ENCODE results near the gene CENPS. TPM values are rescaled to one million over a fixed set of nuclear protein-coding genes. Genes with fewer than 3 reads are reported as not detected.
A peak's percentile ranks its signal among the peaks of the same experiment; 100 is the strongest.

Gene CENPS
- total and polyA plus RNA-seq, 2 of the 13 experiments (the other 11 are each of a cell fraction or from before 2014, with no cell fraction given) = 3.3 to 22.0 TPM

DNA sequence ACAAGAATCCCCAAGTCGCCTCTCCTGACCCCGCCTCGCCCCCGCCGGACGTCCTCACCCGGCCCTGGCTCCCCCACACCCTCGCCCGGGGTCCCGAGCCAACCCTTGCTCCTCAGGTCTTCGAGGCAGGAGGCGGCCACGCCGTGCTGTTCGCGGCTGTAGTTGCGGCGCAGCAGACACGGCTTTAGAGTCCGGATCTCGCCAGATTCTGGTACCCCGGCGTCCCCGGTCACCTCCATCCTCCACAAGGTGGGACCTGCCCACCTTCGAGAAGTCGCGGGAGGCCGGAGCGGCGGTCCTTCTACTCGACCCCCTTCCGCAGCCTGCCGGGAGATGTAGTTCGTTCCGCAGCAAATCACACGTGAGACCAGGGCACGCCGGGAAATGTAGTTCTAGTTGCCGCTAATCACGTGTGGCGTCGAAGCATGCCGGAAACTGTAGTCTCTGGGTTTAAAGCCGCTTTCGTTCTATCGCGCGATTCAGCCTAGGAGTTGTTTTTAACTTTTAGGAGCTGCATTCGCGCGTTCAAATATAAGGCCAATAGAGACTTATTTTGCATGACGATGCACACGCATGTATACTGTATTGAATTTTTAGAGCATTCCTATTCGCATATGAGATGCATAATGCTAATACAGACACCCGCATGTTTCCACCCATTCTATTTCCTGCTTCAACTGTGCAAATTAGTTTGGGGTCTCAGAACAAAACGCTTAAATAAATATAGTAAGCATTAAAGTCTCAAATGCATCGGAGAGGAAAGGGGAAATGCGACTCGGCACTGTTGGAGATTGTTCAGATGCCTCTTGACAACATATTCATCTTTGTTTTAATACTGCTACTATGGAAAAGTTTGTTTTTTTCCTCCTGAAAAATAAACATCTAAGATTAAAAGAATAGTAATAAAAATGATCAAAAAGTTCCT is 42.2 kb downstream of the CENPS start, which contains the start of gene DFFA (continued):
- TF ChIP-seq, protein P1, sequence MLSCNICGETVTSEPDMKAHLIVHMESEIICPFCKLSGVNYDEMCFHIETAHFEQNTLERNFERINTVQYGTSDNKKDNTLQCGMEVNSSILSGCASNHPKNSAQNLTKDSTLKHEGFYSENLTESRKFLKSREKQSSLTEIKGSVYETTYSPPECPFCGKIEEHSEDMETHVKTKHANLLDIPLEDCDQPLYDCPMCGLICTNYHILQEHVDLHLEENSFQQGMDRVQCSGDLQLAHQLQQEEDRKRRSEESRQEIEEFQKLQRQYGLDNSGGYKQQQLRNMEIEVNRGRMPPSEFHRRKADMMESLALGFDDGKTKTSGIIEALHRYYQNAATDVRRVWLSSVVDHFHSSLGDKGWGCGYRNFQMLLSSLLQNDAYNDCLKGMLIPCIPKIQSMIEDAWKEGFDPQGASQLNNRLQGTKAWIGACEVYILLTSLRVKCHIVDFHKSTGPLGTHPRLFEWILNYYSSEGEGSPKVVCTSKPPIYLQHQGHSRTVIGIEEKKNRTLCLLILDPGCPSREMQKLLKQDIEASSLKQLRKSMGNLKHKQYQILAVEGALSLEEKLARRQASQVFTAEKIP (CRISPR knock-in tag; IDR thresholded peaks at IDR 0.05; ENCODE audit: borderline replicate concordance) = no peak
- TF ChIP-seq, protein P2, sequence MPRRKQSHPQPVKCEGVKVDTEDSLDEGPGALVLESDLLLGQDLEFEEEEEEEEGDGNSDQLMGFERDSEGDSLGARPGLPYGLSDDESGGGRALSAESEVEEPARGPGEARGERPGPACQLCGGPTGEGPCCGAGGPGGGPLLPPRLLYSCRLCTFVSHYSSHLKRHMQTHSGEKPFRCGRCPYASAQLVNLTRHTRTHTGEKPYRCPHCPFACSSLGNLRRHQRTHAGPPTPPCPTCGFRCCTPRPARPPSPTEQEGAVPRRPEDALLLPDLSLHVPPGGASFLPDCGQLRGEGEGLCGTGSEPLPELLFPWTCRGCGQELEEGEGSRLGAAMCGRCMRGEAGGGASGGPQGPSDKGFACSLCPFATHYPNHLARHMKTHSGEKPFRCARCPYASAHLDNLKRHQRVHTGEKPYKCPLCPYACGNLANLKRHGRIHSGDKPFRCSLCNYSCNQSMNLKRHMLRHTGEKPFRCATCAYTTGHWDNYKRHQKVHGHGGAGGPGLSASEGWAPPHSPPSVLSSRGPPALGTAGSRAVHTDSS (CRISPR knock-in tag; conservative IDR thresholded peaks at IDR 0.05) = no peak
- TF ChIP-seq ZNF703 (CRISPR knock-in tag; IDR thresholded peaks at IDR 0.05; ENCODE audit: borderline replicate concordance) (no peak), SAP130 (CRISPR knock-in tag; IDR thresholded peaks at IDR 0.05; ENCODE audit: low read depth) (peak; percentile 98), ZFP36L2 (CRISPR knock-in tag; IDR thresholded peaks at IDR 0.05) (no peak), GPN1 (CRISPR knock-in tag; IDR thresholded peaks at IDR 0.05; ENCODE audit: borderline replicate concordance) (no peak), ZNF34 (CRISPR knock-in tag; IDR thresholded peaks at IDR 0.05; ENCODE audit: borderline replicate concordance) (0 out of 2 replicates have a peak, but pooled peaks have one; percentile 50), NCOA2 (CRISPR knock-in tag; IDR thresholded peaks at IDR 0.05) (peak; percentile 60), KDM5B (CRISPR knock-in tag; IDR thresholded peaks at IDR 0.05; ENCODE audit: borderline replicate concordance) (peak; percentile 88; the same call in 1 of the 2 replicates)
- TF ChIP-seq, protein P3, sequence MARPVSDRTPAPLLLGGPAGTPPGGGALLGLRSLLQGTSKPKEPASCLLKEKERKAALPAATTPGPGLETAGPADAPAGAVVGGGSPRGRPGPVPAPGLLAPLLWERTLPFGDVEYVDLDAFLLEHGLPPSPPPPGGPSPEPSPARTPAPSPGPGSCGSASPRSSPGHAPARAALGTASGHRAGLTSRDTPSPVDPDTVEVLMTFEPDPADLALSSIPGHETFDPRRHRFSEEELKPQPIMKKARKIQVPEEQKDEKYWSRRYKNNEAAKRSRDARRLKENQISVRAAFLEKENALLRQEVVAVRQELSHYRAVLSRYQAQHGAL (CRISPR knock-in tag; IDR thresholded peaks at IDR 0.05; ENCODE audit: not compliant biosample characterization) = no peak
- TF ChIP-seq, protein P4, sequence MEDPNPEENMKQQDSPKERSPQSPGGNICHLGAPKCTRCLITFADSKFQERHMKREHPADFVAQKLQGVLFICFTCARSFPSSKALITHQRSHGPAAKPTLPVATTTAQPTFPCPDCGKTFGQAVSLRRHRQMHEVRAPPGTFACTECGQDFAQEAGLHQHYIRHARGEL (CRISPR knock-in tag; IDR thresholded peaks at IDR 0.05) = no peak
